ENCODE results near the gene MACF1.

GRCh38 chr1:39236971-39237370 lies 32.5 kb downstream of the MACF1 start:
- TF ChIP-seq POLR2AphosphoS5 (IDR thresholded peaks at IDR 0.05; ENCODE audit: low read depth, low read length) = no peak
- TF ChIP-seq POLR2A (IDR thresholded peaks at IDR 0.05; ENCODE audit: low read depth, low read length) = no peak
- TF ChIP-seq TAF1 (IDR thresholded peaks at IDR 0.05; ENCODE audit: borderline replicate concordance, low read depth, low read length) = no peak
